22Rv1 (cell line): Measurements from ENCODE around the gene RBM24.

Experiments
- H3K27ac ChIP-seq: fragments of 450-650 bp; 2 replicates; pipeline ENCODE4 v1.5.1; 2017
- CTCF ChIP-seq: fragments of 450-650 bp; IDR thresholded peaks from 2 replicates; pipeline ENCODE4 v1.5.1; 2017; ENCODE audit warnings: mild to moderate bottlenecking
- ZFX ChIP-seq: fragments of 450-650 bp; IDR thresholded peaks from 2 replicates; pipeline ENCODE4 v1.6.1; 2017; ENCODE audit warnings: antibody characterized with exemption, borderline replicate concordance

RBM24 gene

DNA sequence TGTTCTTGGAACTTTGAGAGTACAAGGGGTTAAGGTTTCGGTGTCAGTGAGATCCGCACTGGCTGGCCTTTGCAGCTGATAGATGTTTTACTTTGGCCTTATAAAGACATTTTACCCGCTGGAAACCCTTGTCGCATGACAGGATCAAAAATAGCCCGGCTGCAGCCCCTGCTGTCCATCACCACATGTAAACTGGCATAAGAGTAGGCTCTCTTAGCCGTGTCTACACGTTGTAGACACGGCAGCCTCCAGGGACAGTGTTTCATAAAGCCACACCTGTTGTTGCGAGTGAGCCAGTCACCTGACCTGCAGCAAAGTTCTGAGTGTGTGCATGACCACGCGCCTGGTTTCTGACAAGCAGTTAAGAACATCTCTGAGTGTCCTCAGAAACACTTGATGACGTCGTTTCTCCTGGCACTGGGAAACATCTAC is 8.5 kb downstream of the RBM24 start:
- no peak overlapping the region for H3K27ac ChIP-seq

GRCh38 chr6:17291778-17292177 is 10.6 kb downstream of the RBM24 start:
- TF ChIP-seq CTCF (no peak), ZFX (no peak)
- H3K27ac ChIP-seq = no peak overlapping the region

More for the DNA sequence above, 8.5 kb downstream of the RBM24 start:
- no peak for TF ChIP-seq CTCF
- TF ChIP-seq ZFX = no peak

- TF ChIP-seq ZFX (no peak), CTCF (no peak)
Observed at GRCh38 chr6:17292600-17293133, 11.5 kb downstream of the RBM24 start.

GRCh38 chr6:17293395-17293794 is 12.2 kb downstream of the RBM24 start:
- no peak overlapping the region for H3K27ac ChIP-seq
- no peak for TF ChIP-seq CTCF
- TF ChIP-seq ZFX = no peak

More at GRCh38 chr6:17292600-17293133, 11.5 kb downstream of the RBM24 start:
- H3K27ac ChIP-seq = no peak overlapping the region

DNA sequence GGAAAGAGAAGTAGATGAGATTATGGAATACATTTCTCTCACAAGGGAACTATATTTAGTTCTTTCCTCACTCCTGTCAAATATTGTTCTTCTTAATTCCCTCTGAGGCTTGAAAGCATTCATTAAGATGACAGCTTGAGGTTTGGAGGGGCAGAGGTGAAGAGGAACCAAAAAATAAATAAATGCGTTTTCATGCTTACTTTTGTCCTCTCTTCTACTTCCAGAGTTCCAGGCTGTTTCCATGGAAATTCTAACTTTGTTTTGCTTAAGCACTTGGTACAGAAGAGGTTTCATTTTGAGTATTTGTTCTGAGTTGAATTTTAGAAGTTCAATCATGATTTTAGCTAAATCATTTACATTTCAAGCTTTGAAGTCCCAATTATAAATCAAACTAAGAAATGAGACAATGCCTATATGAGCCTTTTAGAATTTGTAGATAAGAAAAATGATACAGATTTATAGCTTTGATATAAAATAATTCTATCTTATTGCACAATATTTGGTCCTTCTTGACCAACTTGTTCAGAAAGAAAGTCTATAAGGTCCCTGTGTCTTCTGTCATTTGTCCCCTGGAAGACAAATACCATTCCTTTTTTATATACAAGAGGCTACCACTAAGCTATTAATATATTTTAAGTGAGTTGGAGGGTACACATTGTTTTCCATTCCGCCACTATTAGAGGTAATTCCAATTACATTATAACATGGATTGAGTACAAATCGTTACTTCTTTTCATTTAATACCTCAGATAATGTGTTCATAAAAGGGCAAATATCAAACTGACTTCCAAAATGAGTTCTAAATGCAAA is 16.3 kb downstream of the RBM24 start:
- H3K27ac ChIP-seq = no peak overlapping the region

GRCh38 chr6:17298257-17298656 is 17.1 kb downstream of the RBM24 start:
- TF ChIP-seq ZFX (no peak), CTCF (no peak)
- H3K27ac ChIP-seq = no peak overlapping the region

More for the DNA sequence above, 16.3 kb downstream of the RBM24 start:
- TF ChIP-seq CTCF = no peak
- no peak for TF ChIP-seq ZFX

- no peak overlapping the region for H3K27ac ChIP-seq
- TF ChIP-seq CTCF (no peak), ZFX (no peak)
Observed at GRCh38 chr6:17299222-17299621, 18.1 kb downstream of the RBM24 start.
